ENCODE measurements around the gene MRPS9. TPM values are rescaled to one million over a fixed set of nuclear protein-coding genes. Genes with fewer than 3 reads are reported as not detected.

The MRPS9 gene
- total RNA-seq, 1 experiment from 2014 or later, result 49.7 TPM

GRCh38 chr2:105111365-105112150, 73.7 kb downstream of the MRPS9 start:
- Histone ChIP-seq H3K36me3 (ENCODE audit: control insufficient read depth in 1 of 2, insufficient read depth in 2 of 2, low read length in 2 of 2) (no peaks in the 10 kb centered on the region), H3K4me3 (replicated peaks in 1 of 2; ENCODE audit: low read depth in 1 of 2, low read length in 2 of 2) (no peak overlapping the region), H3K4me1 (ENCODE audit: control insufficient read depth in 1 of 2, insufficient read depth in 2 of 2, low read length in 2 of 2) (0 out of 4 replicates have a peak, but pooled peaks cover 0 to 2% of the 10 kb centered on the region in 2 experiments), H2AFZ (ENCODE audit: low read depth, low read length, poor library complexity, severe bottlenecking) (no peak overlapping the region), H3K27ac (ENCODE audit: low read depth, low read length) (no peak overlapping the region), H3K27me3 (ENCODE audit: insufficient read depth, low read length) (no peaks in the 10 kb centered on the region), H3K4me2 (ENCODE audit: low read length) (no peak overlapping the region), H4K20me1 (ENCODE audit: insufficient read depth) (no peaks in the 10 kb centered on the region), H3K79me2 (ENCODE audit: insufficient read depth, low read length) (no peaks in the 10 kb centered on the region), H3K9ac (ENCODE audit: low read length) (no peak overlapping the region), H3K9me2 (ENCODE audit: insufficient read depth) (no peaks in the 10 kb centered on the region), H3K9me3 (ENCODE audit: control insufficient read depth in 1 of 2, insufficient read depth in 1 of 2, low read depth in 1 of 2, low read length in 2 of 2) (no peaks in the 10 kb centered on the region)
- POLR2A ChIA-PET, result no interaction called here
- DNase-seq (ENCODE audit: low read depth, low spot score) (no peak), ATAC-seq (no peak)
- CTCF ChIA-PET, result interaction anchor here (6.1 kb wide), 1 partner anchor 125 kb away, joined by 107 read pairs; no protein-coding TSS in a partner anchor
- intact Hi-C loops (cut with micrococcal nuclease), result loop anchor here (10.0 kb wide), 1 partner anchor 433 kb away; no protein-coding TSS in a partner anchor
- RAD21 ChIA-PET (ENCODE audit: low non-redundant PET in 1 of 2, low total read pairs in 2 of 2, uncharacterized antibody in 2 of 2, unreplicated experiment in 2 of 2), result no interaction called here
- no TSS peak for BruUV-seq (replicated peaks)
- no peak for TF ChIP-seq SRF (IDR thresholded peaks at IDR 0.05; ENCODE audit: low read depth)
- TF ChIP-seq FOSL1 (IDR thresholded peaks at IDR 0.05; ENCODE audit: low read depth), result no peak
- no peak for TF ChIP-seq POLR2AphosphoS5 (IDR thresholded peaks at IDR 0.05; ENCODE audit: low read depth, low read length)
- no peak for TF ChIP-seq TCF7L2 (IDR thresholded peaks at IDR 0.05; ENCODE audit: borderline replicate concordance, extremely low read depth, insufficient read depth, insufficient read length)
- TF ChIP-seq ELF1 (IDR thresholded peaks at IDR 0.05; ENCODE audit: borderline replicate concordance, low read depth), result no peak

GRCh38 chr2:105112345-105112744, 74.5 kb downstream of the MRPS9 start:
- Histone ChIP-seq H3K4me3 (replicated peaks in 1 of 2; ENCODE audit: low read depth in 1 of 2, low read length in 2 of 2) (no peak overlapping the region), H3K27ac (ENCODE audit: low read depth, low read length) (no peak overlapping the region), H3K79me2 (ENCODE audit: insufficient read depth, low read length) (no peaks in the 10 kb centered on the region), H3K9ac (ENCODE audit: low read length) (no peak overlapping the region), H3K36me3 (ENCODE audit: control insufficient read depth in 1 of 2, insufficient read depth in 2 of 2, low read length in 2 of 2) (no peaks in the 10 kb centered on the region), H4K20me1 (ENCODE audit: insufficient read depth) (no peaks in the 10 kb centered on the region), H3K9me3 (ENCODE audit: control insufficient read depth in 1 of 2, insufficient read depth in 1 of 2, low read depth in 1 of 2, low read length in 2 of 2) (no peaks in the 10 kb centered on the region), H3K27me3 (ENCODE audit: insufficient read depth, low read length) (no peaks in the 10 kb centered on the region), H3K9me2 (ENCODE audit: insufficient read depth) (no peaks in the 10 kb centered on the region), H2AFZ (ENCODE audit: low read depth, low read length, poor library complexity, severe bottlenecking) (no peak overlapping the region), H3K4me1 (ENCODE audit: control insufficient read depth in 1 of 2, insufficient read depth in 2 of 2, low read length in 2 of 2) (no peaks in the 10 kb centered on the region), H3K4me2 (ENCODE audit: low read length) (no peak overlapping the region)
- TF ChIP-seq SP1 (IDR thresholded peaks at IDR 0.05; ENCODE audit: low read depth) (no peak), ZBTB33 (IDR thresholded peaks at IDR 0.05; ENCODE audit: extremely low read depth, insufficient replicate concordance, low read length) (no peak), CTCF (IDR thresholded peaks at IDR 0.05 in 2 of 3, conservative IDR thresholded peaks at IDR 0.05 in 1 of 3; ENCODE audit: borderline replicate concordance in 1 of 3, insufficient read depth in 1 of 3, low read depth in 2 of 3, low read length in 2 of 3) (no peak), EZH2 (IDR thresholded peaks at IDR 0.05) (no peak)
- ChIA-PET POLR2A (no interaction called here), RAD21 (ENCODE audit: low non-redundant PET in 1 of 2, low total read pairs in 2 of 2, uncharacterized antibody in 2 of 2, unreplicated experiment in 2 of 2) (no interaction called here), CTCF (interaction anchor here (6.1 kb wide), 1 partner anchor 124 kb away, joined by 107 read pairs; no protein-coding TSS in a partner anchor)
- BruUV-seq (replicated peaks), result no TSS peak
- ATAC-seq, result no peak
- no peak for DNase-seq (ENCODE audit: low read depth, low spot score)
- intact Hi-C loops (cut with micrococcal nuclease), result loop anchor here (10.0 kb wide), 1 partner anchor 432 kb away; no protein-coding TSS in a partner anchor
